H54 (cell line): Measurements from ENCODE around the gene ACAN.

ENCODE experiments used
- DNase-seq: peaks from one replicate; pipeline ENCODE4 v3.0.0; 2011; ENCODE audit warnings: low spot score, mixed read lengths; ENCODE audit not compliant: insufficient read length
- FAIRE-seq: peaks from 3 replicates; lab custom pipeline; 2011; peaks lifted over from hg19 to GRCh38; lab: Jason Lieb, UNC
- POLR2A ChIP-seq: IDR thresholded peaks from 2 replicates; pipeline ENCODE4 v1.6.1; 2011; ENCODE audit warnings: low read depth, mild to moderate bottlenecking, low read length

The ACAN gene

DNA sequence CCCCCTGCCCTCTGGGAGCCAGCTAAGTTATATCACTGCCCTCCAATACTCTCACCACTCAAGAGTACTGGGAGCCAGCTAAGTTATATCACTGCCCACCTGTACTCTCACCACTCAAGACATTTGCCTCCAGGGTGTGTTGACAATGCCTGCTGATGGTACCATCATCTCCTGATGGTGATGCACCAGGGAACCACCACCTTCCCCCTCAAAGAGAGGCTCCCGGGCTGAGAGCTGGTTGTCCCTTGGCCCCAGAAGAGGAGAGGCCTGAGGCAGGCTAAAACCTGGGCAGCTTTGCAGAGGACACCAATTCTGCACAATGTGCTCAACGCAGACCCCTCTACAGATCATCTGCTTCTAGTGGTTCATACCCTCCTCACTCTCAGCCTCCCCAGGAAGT, 99.6 kb downstream of the ACAN start:
- FAIRE-seq (no peak), DNase-seq (no peak)
- no peak for TF ChIP-seq POLR2A

DNA sequence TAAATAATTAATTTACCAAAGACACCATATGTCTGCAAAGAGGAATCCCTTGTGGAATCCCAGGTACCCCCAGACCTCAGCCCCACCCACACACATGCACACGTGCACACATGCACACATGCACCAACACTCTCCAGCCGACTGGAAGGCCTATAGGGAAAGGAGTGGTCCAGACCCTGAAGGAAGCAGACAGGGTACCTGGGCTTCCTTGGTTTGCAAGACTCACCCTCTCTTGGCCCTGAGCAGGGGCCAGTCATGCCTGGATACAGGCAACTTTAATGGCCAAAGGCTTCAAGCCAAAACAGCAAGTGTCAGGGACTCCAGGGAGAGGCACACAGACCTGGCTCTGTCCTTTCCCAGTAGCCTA, 101.0 kb downstream of the ACAN start:
- DNase-seq (no peak), FAIRE-seq (no peak)
- no peak for TF ChIP-seq POLR2A

DNA sequence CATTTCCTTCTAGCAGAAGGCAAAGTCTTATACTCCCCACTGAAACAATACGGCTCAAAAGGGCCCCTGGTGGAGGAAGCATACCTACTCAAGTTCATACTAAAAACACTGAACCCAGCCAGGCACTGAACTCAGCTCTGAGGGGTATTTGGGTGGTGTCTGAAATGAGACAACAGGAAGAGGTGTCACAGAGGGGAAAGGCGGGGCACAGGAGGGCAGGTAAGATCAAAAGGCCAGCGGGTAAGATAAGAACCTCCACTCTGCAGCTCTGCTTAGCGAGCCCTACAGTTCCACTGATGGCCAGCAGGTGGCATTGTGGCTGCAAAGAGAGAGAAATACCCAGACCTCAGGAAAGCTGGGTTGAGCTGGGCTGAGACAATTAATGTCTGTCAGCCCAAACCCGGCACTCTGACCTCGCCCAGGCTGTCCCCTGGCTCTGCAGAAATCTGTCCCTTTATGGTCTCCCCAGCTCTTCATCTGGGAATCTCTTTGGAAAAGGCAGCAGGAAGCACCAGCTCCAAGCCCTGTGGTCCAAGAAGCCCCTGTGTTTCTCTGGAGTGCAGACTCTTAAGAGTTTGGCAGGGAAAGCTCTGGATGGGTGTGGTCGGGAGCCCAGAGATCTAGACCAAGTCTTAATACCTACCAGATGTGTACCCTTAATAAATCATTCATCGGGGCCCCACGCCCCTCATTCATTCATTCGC, 101.5 kb downstream of the ACAN start:
- DNase-seq (peak; percentile 56), FAIRE-seq (no peak)
- no peak for TF ChIP-seq POLR2A

DNA sequence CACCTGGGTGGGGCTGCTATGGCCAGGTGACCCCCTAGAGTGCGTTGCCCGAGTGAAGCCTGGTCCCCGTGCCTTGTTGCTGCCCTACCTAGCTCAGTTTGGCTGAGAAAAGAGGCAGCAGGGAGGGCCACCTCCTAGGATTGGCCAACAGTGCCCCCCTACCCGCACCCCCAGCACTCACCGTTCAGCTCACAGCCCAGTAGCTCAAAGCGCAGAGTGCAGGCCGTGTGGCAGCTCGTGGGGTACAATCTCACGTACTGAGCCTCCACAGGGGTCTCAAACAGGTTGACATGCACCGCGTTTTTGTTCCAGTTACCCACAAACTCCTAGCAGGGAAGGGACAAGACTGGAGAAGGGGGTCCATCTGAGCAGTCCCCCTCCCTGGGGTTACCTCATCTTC, 102.3 kb downstream of the ACAN start:
- no peak for DNase-seq
- no peak for FAIRE-seq
- no peak for TF ChIP-seq POLR2A

DNA sequence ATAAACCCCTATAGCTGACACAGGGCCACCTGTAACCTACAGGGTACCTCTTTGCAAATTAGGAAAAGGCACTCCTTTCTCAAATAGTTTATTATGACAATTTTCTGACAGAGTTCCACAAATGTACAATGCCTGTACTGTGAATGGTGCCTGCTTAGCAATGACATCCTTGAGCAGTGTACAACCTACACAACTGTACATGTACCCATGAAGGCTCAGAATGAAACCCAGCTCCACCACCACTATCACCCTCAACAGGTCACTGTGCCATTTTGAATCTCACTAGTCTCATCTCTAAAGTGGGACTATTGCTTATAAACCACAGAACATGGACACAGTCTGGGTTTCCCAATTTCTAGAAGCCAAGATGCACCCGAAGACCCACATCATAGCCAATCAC, 102.9 kb downstream of the ACAN start:
- TF ChIP-seq POLR2A, result no peak
- FAIRE-seq, result no peak
- no peak for DNase-seq

DNA sequence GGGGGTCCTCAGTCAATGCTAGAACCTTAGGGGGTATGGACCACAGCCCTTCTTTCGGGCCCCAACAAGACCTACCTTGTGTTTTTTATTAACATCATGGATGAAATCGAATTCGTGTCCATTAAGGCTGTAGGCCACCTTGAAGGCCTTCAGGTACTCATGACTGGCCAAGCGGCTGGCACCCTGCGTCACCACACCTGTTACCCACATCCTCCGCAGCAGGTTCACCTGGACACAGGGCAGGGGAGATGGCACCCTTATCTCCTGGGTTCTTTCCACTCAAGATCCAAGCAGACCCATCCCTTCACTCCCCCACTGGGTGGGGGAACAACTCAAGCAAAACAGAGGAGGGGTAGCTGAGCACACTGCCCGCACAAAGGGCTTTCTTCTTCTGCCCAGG, 103.3 kb downstream of the ACAN start:
- TF ChIP-seq POLR2A, result no peak
- no peak for DNase-seq
- FAIRE-seq, result no peak

DNA sequence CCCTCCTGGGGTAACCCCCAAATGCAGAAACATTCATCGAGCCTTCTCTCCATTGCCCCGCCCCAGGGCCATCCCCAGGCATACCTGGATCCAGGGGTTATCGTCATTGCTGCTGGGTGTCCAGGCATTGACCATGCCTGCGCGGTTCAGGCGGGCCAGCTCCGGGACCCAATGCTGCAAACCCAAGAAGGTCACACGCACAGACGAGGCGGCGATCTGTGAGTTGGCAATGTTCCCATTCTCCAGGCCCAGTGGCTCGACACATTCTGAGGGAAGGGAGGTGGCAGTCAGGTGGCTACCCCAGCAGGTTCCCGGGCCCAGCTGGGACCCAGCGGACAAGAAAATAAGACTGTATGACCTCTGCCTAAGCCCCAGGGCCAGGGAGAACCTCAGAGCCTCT, 103.9 kb downstream of the ACAN start:
- FAIRE-seq, result no peak
- TF ChIP-seq POLR2A, result no peak
- DNase-seq, result no peak

DNA sequence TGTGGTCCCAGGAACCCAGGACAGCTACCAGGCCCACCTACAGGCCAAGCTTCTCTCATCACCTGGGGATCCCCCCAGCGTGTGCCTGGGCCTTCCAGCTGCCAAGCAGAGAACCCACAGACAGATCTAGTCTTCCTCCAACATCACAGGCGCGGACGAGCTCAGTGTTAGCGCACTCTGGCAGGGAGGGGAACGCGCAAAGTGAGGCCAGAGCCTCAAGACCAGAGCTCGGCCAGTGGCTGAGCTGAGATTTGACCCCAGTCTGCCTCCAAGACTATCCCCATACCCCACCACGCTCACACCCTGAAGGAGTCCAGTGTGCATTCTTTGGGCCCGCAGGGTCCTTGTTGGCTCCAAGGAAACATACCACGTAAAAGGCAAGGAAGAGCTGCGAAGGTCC, 104.9 kb downstream of the ACAN start:
- DNase-seq (no peak), FAIRE-seq (no peak)
- no peak for TF ChIP-seq POLR2A

DNA sequence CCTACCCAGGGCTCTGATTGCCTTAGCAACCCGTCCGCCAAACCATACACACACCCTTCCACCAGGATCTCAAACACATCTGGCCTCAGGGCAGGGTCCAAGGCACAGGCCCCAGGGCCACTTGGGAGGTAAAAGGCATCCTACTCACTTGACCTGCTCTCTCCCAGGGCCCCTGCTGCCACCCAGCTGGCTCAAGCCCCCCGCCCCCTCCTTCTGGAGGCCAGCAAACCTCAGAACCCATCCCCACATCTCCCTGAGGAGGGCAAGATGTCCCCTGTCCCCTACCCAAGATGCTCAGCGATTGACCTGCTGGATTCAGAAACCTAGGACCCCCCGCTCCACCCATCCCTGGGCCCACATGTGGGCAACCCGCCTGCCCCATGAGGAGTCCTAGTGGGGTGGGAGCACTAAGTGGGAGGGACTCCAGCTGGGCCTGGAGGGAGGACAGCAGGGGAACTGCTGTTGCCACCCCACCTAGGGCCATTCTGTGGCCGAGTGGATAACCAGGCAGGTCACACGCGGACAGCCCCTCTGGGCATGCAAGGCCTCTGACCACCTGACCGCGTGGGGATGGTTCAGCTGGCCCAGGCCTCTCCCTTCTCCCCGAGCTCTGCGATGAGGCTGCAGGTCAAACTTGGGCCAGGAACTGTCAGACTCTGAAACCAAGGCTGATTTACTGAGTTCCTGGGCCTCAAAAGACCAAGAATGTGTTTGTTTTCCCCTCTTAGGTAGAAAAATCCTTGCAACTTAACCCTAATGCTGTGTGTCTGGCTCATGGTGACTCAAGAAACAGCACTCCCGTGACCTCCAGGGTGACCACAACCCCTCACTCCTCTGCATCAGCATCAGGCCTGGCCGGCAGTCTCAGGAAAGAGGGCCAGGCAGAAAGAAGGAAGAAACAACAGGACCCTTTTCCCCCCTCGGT, 105.7 kb downstream of the ACAN start:
- no peak for FAIRE-seq
- TF ChIP-seq POLR2A, result no peak
- DNase-seq, result no peak

DNA sequence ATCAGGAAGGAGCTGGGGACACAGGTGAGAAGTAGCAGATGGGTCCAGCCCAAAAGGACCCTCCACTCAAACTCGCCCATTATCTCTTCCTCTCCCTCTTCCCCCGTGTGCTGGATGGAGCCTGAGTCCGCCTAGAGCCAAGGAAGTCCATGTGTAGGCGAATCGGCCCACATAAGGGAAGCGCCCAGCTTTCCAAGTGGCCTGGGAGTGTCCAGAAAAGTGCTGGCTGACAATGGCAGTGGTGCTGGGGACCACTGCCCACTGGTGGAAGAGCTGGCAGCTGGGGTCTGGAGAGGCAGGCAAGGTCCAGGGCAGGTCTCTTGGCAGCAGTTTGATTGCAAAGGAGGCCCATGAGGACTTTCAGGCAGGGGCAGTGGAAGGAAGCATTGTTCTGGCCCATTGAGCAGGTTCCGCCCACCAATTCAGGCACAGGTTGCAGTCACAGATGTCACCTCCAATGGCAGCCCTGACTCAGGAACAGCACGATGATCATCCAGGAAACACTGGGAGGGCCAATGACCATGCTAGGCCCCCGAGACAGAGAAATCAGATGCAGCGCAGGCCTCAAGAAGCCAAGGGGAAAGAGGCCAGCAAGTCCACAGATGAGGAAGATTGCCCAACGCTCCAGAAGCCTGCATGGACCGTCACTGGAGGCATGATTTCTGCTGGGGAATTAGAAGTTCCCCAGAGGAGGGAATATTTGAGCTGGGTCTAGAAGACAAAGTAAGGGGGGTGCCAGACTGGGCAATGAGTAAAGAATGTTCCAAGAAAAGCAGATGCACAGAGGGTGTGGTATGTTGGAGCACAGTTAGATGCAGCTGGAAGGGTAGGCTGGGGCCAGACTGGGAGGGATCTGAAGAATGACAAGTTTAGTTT, 107.0 kb downstream of the ACAN start:
- no peak for FAIRE-seq
- no peak for TF ChIP-seq POLR2A
- DNase-seq, result no peak

DNA sequence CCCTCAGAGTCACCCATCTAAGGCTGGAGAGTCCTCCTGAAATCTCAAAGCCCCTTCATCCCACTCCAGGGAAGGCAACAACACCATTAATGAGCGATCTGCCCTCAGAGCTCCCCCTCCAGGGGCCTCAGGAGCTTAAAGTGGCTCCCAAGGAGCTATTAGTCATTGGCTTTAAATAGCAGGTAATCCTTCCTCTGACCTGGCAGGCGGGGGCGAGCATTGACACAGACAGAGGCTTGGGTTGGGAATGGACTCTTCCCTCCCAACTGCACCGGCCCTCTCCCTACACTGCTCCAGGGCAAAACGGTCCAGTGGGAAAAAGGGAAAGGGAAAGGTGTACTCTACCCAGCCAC, 108.5 kb downstream of the ACAN start:
- no peak for FAIRE-seq
- no peak for DNase-seq
- TF ChIP-seq POLR2A, result no peak

DNA sequence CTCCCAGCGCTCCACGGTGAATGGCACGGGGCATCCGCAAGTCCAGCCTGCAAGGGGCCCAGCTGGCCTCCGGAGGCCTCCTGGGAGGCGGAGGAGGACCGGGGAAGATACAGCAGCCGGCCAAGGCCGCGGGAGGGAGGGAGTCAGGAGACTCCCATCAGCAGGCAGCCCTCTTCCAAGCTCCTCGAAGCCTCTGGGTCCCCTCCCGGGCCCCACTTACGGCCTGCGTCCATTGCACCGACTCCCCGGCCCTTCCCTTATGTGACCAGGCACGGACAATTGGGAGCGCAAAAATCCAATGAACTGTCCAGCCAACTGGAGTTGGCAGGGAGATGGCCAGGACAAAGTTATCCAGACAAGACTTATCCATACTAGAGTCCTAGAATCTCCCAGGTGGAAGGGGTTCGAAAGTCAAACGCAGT, 109.3 kb downstream of the ACAN start:
- DNase-seq (no peak), FAIRE-seq (no peak)
- no peak for TF ChIP-seq POLR2A

DNA sequence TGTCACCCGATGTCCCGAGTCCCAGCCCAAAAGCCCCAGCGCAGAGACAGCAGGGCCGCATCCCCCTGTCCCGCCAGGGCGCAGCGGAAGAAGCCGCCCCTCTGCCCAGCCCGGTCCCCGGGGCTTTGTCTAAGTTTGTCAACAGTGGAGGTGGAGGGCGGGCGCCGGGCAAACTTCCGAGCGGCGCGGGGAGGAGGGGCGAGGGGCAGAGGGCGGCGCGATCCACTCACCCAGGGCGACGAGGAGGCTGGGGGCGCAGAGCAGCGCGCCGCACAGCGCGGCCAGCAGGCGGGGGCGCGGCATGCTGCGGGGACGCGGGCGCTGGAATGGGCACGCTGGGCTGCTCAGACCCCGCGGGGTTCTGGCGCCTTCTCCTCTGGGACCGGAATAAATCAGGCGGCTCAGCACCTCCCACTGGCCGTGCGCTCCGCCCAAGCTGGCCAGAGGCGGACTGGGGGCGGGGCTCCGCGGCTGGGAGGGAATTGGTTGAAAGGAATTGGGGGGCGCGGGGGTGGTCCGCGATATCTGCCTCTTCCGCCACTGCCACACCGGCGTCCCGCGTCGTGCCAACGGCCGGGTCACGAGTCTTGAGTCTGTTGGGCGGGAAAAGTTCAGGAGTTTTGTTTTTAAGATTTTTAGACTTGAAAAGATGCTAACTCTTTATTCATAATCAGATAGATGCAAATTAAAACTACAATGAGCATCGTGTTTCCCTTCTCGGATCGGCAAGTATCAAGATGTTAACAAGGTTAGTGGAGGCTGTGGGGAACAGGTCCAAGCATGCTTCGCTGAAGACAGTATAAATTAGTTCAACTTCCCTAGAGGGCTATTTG, 110.0 kb downstream of the ACAN start, which contains the start of gene MFGE8:
Gene MFGE8 (minus strand): TSS at position 363 of the 833 bp plus-strand sequence. CDS start 60 bp downstream, at position 303.
- no peak for FAIRE-seq
- TF ChIP-seq POLR2A, result peak; percentile 98

More for the DNA sequence above, 110.0 kb downstream of the ACAN start, which contains the start of gene MFGE8:
- no peak for DNase-seq
